B cell (primary cell): ENCODE data around the gene ODF2.

ENCODE experiments used
- CTCF ChIP-seq: fragments of 200-600 bp; IDR thresholded peaks from one replicate; pipeline ENCODE4 v1.8.0; 2022; ENCODE audit warnings: antibody characterized with exemption, mild to moderate bottlenecking
- EZH2 ChIP-seq: IDR thresholded peaks from 2 replicates; pipeline ENCODE4 v1.6.1; 2012; ENCODE audit warnings: borderline replicate concordance, low read depth, mild to moderate bottlenecking, moderate library complexity, low read length; ENCODE audit not compliant: insufficient read depth, poor library complexity, severe bottlenecking

GRCh38 chr9:128429513-128430086, 26.2 kb upstream of the ODF2 start:
- TF ChIP-seq CTCF (no peak), EZH2 (no peak)
